Omental fat pad (tissue), 4 donors: ENCODE data around the gene EIF3I. TPM values are rescaled to one million over a fixed set of nuclear protein-coding genes. Genes with fewer than 3 reads are reported as not detected.

Experiments used
- ATAC-seq: fragments of 150-250 bp; one replicate; pipeline ENCODE4 v1.9.1; 2016; ENCODE audit warnings: mild to moderate bottlenecking, moderate library complexity; ENCODE audit not compliant: low FRiP score
- DNase-seq: peaks from one replicate; pipeline ENCODE4 v3.0.0-alpha.2; 2019; ENCODE audit warnings: low spot score
- CTCF ChIP-seq, 3 donors: fragments of 450-650 bp; IDR thresholded peaks; one replicate each; pipeline ENCODE4 v1.5.1; 2016 to 2017; ENCODE audit warnings: antibody characterized with exemption in 3 of 3, mild to moderate bottlenecking in 3 of 3, moderate library complexity in 2 of 3
- total RNA-seq, 4 donors: library from RNA; depleted of rRNA; stranded (reverse); fragments of >200 nt; gene quantifications; one replicate each; pipeline ENCODE4 v1.1.0, GENCODE V29; 2016

Gene EIF3I
- total RNA-seq, 4 donors from 2014 or later, result 159 to 210 (median 191) TPM

- DNase-seq (no peak), ATAC-seq (peak; percentile 63)
- TF ChIP-seq CTCF (IDR thresholded peaks at IDR 0.05), result no peak
Observed at GRCh38 chr1:32180186-32181060, 41.8 kb upstream of the EIF3I start.

- ATAC-seq (no peak), DNase-seq (no peak)
- no peak for TF ChIP-seq CTCF (IDR thresholded peaks at IDR 0.05)
Observed at GRCh38 chr1:32181065-32181464, 41.1 kb upstream of the EIF3I start.

- no peak for ATAC-seq
- TF ChIP-seq CTCF (IDR thresholded peaks at IDR 0.05), result no peak
- no peak for DNase-seq
Observed at GRCh38 chr1:32181563-32181962, 40.6 kb upstream of the EIF3I start.

GRCh38 chr1:32182060-32182459 is 40.1 kb upstream of the EIF3I start:
- DNase-seq, result no peak
- no peak for ATAC-seq
- no peak for TF ChIP-seq CTCF (IDR thresholded peaks at IDR 0.05)

GRCh38 chr1:32184650-32185049 is 37.6 kb upstream of the EIF3I start:
- DNase-seq, result no peak
- no peak for ATAC-seq
- no peak for TF ChIP-seq CTCF (IDR thresholded peaks at IDR 0.05)

GRCh38 chr1:32186077-32186476 is 36.1 kb upstream of the EIF3I start:
- DNase-seq (no peak), ATAC-seq (no peak)
- TF ChIP-seq CTCF (IDR thresholded peaks at IDR 0.05), result no peak

GRCh38 chr1:32186491-32186890 is 35.7 kb upstream of the EIF3I start:
- TF ChIP-seq CTCF (IDR thresholded peaks at IDR 0.05), result no peak
- ATAC-seq, result no peak
- no peak for DNase-seq
